Neural cell (in vitro differentiated cells): Measurements from ENCODE around the gene SV2C. TPM values are rescaled to one million over a fixed set of nuclear protein-coding genes. Genes with fewer than 3 reads are reported as not detected.

Experiments
- H2AFZ ChIP-seq: fragments of 200-600, 300-800 bp; sonication (generic), shearing (Covaris generic); 2 replicates; pipeline ENCODE4 v1.6.0; 2014; ENCODE audit warnings: low read depth, mild to moderate bottlenecking, antibody characterized with exemption, low read length, moderate library complexity
- H3F3A ChIP-seq: fragments of 200-600 bp; shearing (Covaris generic); 2 replicates; pipeline ENCODE4 v1.6.1; 2016; ENCODE audit warnings: mild to moderate bottlenecking, moderate library complexity, mixed read lengths, antibody characterized with exemption, low read length; ENCODE audit not compliant: insufficient read depth, poor library complexity, severe bottlenecking
- H3K27ac ChIP-seq: fragments of 200-600, 300-800 bp; sonication (generic), shearing (Covaris generic); 2 replicates; pipeline ENCODE4 v1.5.1; 2014; ENCODE audit warnings: mild to moderate bottlenecking, low read length, moderate library complexity
- H3K27me3 ChIP-seq: fragments of 300-800, 200-600 bp; sonication (generic), shearing (Covaris generic); 2 replicates; pipeline ENCODE4 v1.6.0; 2014; ENCODE audit warnings: mild to moderate bottlenecking, low read depth, low read length, moderate library complexity; ENCODE audit not compliant: insufficient read depth
- H3K36me3 ChIP-seq: fragments of 300-800, 200-600 bp; sonication (generic), shearing (Covaris generic); 2 replicates; pipeline ENCODE4 v1.5.1; 2014; ENCODE audit warnings: mild to moderate bottlenecking, antibody characterized with exemption, low read length, moderate library complexity; ENCODE audit not compliant: insufficient read depth
- H3K4me2 ChIP-seq: fragments of 300-800, 200-600 bp; sonication (generic), shearing (Covaris generic); 2 replicates; pipeline ENCODE4 v1.6.0; 2014; ENCODE audit warnings: mild to moderate bottlenecking, low read length
- H3K4me3 ChIP-seq: fragments of 300-800, 200-600 bp; sonication (generic), shearing (Covaris generic); 2 replicates; pipeline ENCODE4 v1.5.1; 2014; ENCODE audit warnings: mild to moderate bottlenecking, low read length, moderate library complexity
- H3K79me2 ChIP-seq: fragments of 200-600 bp; shearing (Covaris generic); replicated peaks from 2 replicates; pipeline ENCODE4 v1.6.0; 2014; ENCODE audit warnings: mild to moderate bottlenecking, low read length, moderate library complexity; ENCODE audit not compliant: insufficient read depth
- H3K9ac ChIP-seq: fragments of 300-800, 200-600 bp; sonication (generic), shearing (Covaris generic); 2 replicates; pipeline ENCODE4 v1.6.1; 2016; ENCODE audit warnings: mild to moderate bottlenecking, low read length, mixed read lengths
- H3K9me2 ChIP-seq: fragments of 200-600 bp; shearing (Covaris generic); 2 replicates; pipeline ENCODE4 v1.6.1; 2016; ENCODE audit warnings: mild to moderate bottlenecking, low read length, mixed read lengths; ENCODE audit not compliant: insufficient read depth
- H3K9me3 ChIP-seq: fragments of 200-600, 300-800 bp; sonication (generic), shearing (Covaris generic); 2 replicates; pipeline ENCODE4 v1.6.1; 2016; ENCODE audit warnings: mild to moderate bottlenecking, mixed run types, low read length, moderate library complexity, mixed read lengths
- H4K20me1 ChIP-seq: fragments of 200-600 bp; shearing (Covaris generic); 2 replicates; pipeline ENCODE4 v1.6.1; 2016; ENCODE audit warnings: mild to moderate bottlenecking, mixed run types; ENCODE audit not compliant: insufficient read depth
- CTCF ChIP-seq: fragments of 450-650 bp; IDR thresholded peaks from 2 replicates; pipeline ENCODE4 v1.5.1; 2014; ENCODE audit warnings: antibody characterized with exemption, mild to moderate bottlenecking, moderate library complexity; ENCODE audit not compliant: poor library complexity, severe bottlenecking
- EP300 ChIP-seq: fragments of 450-650 bp; conservative IDR thresholded peaks from 2 replicates; pipeline ENCODE4 v1.6.1; 2014; ENCODE audit warnings: antibody characterized with exemption, mild to moderate bottlenecking, moderate library complexity; ENCODE audit not compliant: poor library complexity, severe bottlenecking
- EZH2 ChIP-seq: fragments of 200-600, 300-800 bp; shearing (Covaris generic), sonication (generic); IDR thresholded peaks from 2 replicates; pipeline ENCODE4 v1.6.1; 2014; ENCODE audit warnings: antibody characterized with exemption, low read length, borderline replicate concordance, mild to moderate bottlenecking; ENCODE audit not compliant: insufficient read depth, poor library complexity, severe bottlenecking
- MXI1 ChIP-seq: fragments of 450-650 bp; conservative IDR thresholded peaks from 2 replicates; pipeline ENCODE4 v1.6.1; 2014; ENCODE audit warnings: antibody characterized with exemption, mild to moderate bottlenecking; ENCODE audit not compliant: poor library complexity, severe bottlenecking
- POLR2AphosphoS5 ChIP-seq: IDR thresholded peaks from 2 replicates; pipeline ENCODE4 v1.6.1; 2012
- RAD21 ChIP-seq: fragments of 450-650 bp; conservative IDR thresholded peaks from 2 replicates; pipeline ENCODE4 v1.6.1; 2014; ENCODE audit warnings: antibody characterized with exemption, mild to moderate bottlenecking, moderate library complexity
- REST ChIP-seq: IDR thresholded peaks from 2 replicates; pipeline ENCODE4 v1.6.1; 2012; ENCODE audit warnings: borderline replicate concordance
- SMC3 ChIP-seq: fragments of 450-650 bp; conservative IDR thresholded peaks from 2 replicates; pipeline ENCODE4 v1.6.1; 2014; ENCODE audit warnings: antibody characterized with exemption, mild to moderate bottlenecking, moderate library complexity; ENCODE audit not compliant: poor library complexity
- TAF1 ChIP-seq: IDR thresholded peaks from 2 replicates; pipeline ENCODE4 v1.6.1; 2012; ENCODE audit warnings: low read depth
- polyA plus RNA-seq: library from polyadenylated mRNA; depleted of rRNA; stranded (reverse); fragments of >200 nt; gene quantifications from 2 replicates; pipeline ENCODE4 v1.2.3, GENCODE V29; 2014

Gene SV2C
- polyA plus RNA-seq, 1 donor from 2014 or later = 0.45 TPM

- H2AFZ ChIP-seq = no peak overlapping the region
- H3K79me2 ChIP-seq = no peaks in the 10 kb centered on the region
- H3K27me3 ChIP-seq = no peaks in the 10 kb centered on the region
- no peaks in the 10 kb centered on the region for H3F3A ChIP-seq
- no peaks in the 10 kb centered on the region for H3K36me3 ChIP-seq
- H3K9me3 ChIP-seq = no peaks in the 10 kb centered on the region
- no peaks in the 10 kb centered on the region for H3K9me2 ChIP-seq
- H3K4me2 ChIP-seq = no peak overlapping the region
- H3K9ac ChIP-seq = no peak overlapping the region
- H3K27ac ChIP-seq = no peak overlapping the region
- H3K4me3 ChIP-seq = no peak overlapping the region
- TF ChIP-seq POLR2AphosphoS5 (no peak), EZH2 (no peak), MXI1 (no peak), RAD21 (no peak), REST (no peak), TAF1 (no peak), EP300 (no peak), SMC3 (no peak), CTCF (no peak)
- no peaks in the 10 kb centered on the region for H4K20me1 ChIP-seq
Measured at GRCh38 chr5:76257225-76257833, 174.1 kb downstream of the SV2C start.

- Histone ChIP-seq H3K9me2 (no peaks in the 10 kb centered on the region), H3K79me2 (no peaks in the 10 kb centered on the region), H3K9ac (no peak overlapping the region), H3K36me3 (no peaks in the 10 kb centered on the region), H3K27ac (no peak overlapping the region), H3F3A (no peaks in the 10 kb centered on the region), H3K9me3 (no peaks in the 10 kb centered on the region), H3K27me3 (no peaks in the 10 kb centered on the region), H4K20me1 (no peaks in the 10 kb centered on the region), H3K4me2 (no peak overlapping the region), H3K4me3 (no peak overlapping the region), H2AFZ (no peak overlapping the region)
- TF ChIP-seq TAF1 = no peak
- no peak for TF ChIP-seq EP300
- no peak for TF ChIP-seq POLR2AphosphoS5
- TF ChIP-seq EZH2 = no peak
- no peak for TF ChIP-seq REST
- TF ChIP-seq CTCF = no peak
- TF ChIP-seq SMC3 = no peak
- TF ChIP-seq MXI1 = no peak
- TF ChIP-seq RAD21 = no peak
Measured at GRCh38 chr5:76257897-76258296, 174.7 kb downstream of the SV2C start.
